ENCODE measurements around the gene STAT5A.

Gene STAT5A

DNA sequence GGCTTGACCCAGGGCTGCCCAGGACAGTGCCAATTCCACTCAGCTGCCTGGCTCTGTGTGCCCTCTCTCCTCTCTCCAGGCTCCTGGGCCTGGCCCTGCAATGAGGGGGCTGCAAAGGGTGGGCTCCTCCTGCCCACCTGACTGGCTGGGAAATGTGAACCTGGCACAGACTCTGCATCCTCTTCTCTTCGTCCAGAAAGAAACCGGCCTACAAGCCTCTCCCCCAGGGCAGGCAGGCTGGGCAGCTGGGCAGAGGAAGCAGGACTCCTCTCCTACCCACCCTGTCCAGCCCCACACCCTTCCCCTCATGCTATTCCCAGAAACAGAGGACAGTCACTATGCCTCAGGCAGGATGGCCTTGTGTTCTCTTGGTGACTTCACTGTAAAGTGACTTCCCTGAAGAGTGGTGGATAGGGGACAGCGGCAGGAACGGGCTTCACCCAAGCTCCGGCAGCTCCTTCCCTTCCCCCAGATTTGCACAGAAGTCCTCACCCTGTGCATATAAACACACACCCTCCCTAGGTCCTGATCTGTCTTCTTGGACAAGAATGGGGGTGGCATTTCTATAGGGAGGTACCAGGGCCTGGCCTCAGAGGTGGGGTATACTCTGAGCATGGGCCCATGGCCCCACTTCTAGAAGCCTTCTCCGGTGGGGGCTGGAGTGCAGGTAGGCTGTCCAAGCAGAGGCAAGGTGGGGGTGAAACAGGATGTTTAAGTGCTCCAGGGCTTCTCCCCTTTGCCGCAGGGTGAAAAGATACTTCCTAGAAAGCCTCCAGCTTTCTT, 4.9 kb upstream of the STAT5A start:
- ChIA-PET CTCF (no interaction called here), POLR2A (ENCODE audit: low non-redundant PET) (no interaction called here)
- DNase-seq (ENCODE audit: low spot score), result no peak
- TF ChIP-seq, protein P1, sequence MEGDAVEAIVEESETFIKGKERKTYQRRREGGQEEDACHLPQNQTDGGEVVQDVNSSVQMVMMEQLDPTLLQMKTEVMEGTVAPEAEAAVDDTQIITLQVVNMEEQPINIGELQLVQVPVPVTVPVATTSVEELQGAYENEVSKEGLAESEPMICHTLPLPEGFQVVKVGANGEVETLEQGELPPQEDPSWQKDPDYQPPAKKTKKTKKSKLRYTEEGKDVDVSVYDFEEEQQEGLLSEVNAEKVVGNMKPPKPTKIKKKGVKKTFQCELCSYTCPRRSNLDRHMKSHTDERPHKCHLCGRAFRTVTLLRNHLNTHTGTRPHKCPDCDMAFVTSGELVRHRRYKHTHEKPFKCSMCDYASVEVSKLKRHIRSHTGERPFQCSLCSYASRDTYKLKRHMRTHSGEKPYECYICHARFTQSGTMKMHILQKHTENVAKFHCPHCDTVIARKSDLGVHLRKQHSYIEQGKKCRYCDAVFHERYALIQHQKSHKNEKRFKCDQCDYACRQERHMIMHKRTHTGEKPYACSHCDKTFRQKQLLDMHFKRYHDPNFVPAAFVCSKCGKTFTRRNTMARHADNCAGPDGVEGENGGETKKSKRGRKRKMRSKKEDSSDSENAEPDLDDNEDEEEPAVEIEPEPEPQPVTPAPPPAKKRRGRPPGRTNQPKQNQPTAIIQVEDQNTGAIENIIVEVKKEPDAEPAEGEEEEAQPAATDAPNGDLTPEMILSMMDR (conservative IDR thresholded peaks at IDR 0.05; ENCODE audit: low read depth), result no peak
- H3K27ac ChIP-seq, result no peak overlapping the region

DNA sequence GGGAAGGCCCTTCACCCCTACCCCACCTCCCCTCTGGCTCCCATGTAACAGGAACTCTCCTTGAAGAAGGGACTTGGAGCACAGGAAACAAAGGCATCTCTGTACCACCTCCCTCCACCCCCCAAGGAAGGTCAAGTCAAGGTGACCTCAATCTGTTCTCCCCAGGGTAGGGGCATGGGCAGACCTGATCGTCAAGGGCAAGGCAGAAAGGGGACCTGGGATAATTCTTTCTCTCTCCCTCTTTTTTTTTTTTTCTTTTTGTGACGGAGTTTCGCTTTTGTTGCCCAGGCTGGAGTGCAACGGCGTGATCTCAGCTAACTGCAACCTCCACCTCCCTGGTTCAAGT, 4.3 kb upstream of the STAT5A start:
- CTCF ChIA-PET, result no interaction called here

DNA sequence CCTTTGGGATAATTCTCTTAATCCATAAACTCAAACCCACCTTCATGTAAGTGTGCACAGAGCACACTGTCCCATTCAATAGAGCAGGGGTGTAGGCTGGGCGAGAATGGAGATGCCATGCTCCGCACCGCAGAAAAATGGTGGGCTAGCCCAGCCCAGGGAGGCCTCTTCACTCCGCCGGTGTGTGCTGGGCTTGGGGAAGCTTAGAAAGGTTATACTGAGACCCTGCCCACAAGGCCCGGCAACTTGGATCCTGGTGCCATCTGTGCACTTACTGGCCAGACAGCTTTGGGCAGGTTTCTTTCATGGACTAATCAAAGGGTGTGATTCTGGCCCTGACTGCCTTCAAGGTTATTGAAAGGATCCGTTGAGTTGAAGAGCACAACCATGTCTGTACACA, 3.7 kb upstream of the STAT5A start:
- no peak overlapping the region for H3K27ac ChIP-seq
- TF ChIP-seq, protein P1 (conservative IDR thresholded peaks at IDR 0.05; ENCODE audit: low read depth), result no peak
- ChIA-PET CTCF (no interaction called here), POLR2A (ENCODE audit: low non-redundant PET) (no interaction called here)
- DNase-seq (ENCODE audit: low spot score), result no peak

More for the DNA sequence above, 4.3 kb upstream of the STAT5A start:
- DNase-seq (ENCODE audit: low spot score), result no peak
- H3K27ac ChIP-seq, result no peak overlapping the region
- TF ChIP-seq, protein P1 (conservative IDR thresholded peaks at IDR 0.05; ENCODE audit: low read depth), result no peak
- POLR2A ChIA-PET (ENCODE audit: low non-redundant PET), result no interaction called here

DNA sequence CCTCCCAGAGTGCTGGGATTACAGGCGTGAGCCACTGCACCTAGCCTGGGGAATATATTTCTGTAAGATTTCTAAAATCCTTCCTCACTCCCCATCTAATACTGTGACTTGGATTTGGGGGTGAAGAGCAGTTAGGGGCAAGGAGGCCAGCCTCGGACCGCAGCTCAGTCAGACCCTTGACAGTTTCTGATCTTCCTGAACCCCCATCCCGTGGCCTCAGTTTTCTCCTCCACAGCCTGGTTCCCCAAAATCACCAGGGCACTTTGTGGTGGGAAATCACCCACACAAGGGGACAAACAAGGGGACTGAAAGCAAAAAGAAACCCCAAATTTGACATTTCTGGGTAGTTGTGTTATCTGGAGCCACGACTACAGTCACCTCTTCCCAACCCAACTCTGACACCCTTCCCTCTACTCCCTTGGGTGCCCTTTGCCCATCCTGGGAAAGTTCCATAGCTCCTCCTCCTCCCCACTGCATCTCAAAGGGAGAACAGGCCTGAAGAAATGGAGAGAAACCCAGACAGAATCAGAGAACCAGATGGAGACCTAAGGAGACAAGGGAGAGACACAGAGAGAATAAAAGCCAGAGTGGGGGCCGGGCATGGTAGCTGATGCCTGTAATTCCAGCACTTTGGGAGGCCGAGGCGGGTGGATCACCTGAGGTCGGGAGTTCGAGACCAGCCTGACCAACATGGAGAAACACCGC, 2.8 kb upstream of the STAT5A start:
- ChIA-PET CTCF (no interaction called here), POLR2A (ENCODE audit: low non-redundant PET) (no interaction called here)
- peak overlapping the region; percentile 53; the same call in 1 of the 2 replicates for H3K27ac ChIP-seq
- TF ChIP-seq, protein P1 (conservative IDR thresholded peaks at IDR 0.05; ENCODE audit: low read depth), result no peak
- DNase-seq (ENCODE audit: low spot score), result no peak

DNA sequence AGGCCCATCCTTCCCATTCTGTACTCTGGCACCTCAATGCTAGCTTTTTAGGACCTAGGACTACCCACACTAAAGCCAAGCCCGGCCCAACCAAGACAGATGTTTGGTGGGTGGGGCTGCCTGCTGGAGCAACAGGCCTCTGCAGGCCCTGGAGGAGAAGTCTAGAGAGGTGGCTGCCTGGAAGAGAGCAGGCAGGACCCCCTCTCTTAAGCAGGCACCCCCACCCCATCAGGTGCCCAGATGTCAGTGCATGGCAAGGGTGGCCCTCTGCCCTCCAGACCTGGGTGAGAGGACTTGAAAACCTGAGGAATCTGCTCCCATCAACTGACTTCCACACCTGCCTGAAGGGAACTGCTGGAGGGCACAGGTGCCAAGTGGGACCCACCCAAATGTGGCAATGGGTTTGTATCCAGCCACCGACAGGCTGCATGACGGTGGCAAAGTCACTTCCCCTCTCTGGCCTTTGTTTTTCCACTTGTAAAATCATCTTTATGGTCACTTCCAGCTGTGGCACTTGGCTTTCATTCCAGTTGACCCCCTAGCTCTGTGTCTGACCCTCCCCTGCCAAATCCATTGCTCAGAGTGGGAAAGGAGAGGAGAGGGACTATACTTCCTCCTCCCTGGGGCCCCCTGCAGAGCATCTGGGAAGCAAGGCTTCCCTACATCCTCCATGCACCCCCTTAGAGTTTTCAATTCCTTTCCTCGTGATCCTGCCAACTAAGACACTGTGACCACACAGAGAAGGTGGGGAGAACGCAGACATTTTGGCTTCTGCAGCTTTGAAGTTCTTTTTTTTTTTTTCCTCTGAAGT, 1.7 kb upstream of the STAT5A start:
- TF ChIP-seq, protein P1 (conservative IDR thresholded peaks at IDR 0.05; ENCODE audit: low read depth), result no peak
- CTCF ChIA-PET, result interaction anchor here (0.6 to 1.1 kb wide), 3 partner anchors 14 to 1382 kb away, joined by 3 to 5 read pairs (median 4); no protein-coding TSS in a partner anchor

DNA sequence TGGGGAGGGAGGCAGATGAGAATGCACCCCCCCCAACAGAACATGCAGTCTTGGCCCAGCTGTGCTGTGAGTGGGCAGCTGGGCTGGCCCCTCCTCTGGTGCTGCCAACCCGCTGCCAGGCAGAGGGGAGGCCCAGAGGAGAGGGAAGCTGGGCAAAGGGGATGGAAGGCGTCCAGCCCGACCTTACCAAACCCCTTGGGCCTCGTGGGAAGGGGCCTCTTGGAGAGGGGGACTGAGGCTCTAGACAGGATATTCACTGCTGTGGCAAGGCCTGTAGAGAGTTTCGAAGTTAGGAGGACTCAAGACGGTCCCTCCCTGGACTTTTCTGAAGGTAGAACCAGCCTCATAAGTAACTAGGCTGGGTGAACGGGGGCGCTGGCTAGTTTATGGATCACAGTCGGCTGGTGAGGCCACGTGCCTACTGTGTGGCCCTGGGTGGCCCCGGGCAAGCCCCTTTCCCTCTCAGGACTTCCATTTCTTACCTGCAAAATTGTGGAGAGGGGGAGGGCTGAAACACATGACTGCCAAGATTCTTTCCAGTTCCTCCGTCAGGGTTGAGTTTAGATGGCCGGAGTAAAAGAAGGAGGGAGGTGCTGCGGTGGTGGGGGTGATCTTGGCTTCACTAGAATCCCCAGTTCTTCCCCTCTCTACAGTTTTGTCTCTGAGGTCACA, 857 bp upstream of the STAT5A start:
- ChIA-PET CTCF (interaction anchor here (1.1 to 2.3 kb wide), 2 partner anchors 15 to 25 kb away, joined by 4 to 9 read pairs; no protein-coding TSS in a partner anchor), POLR2A (ENCODE audit: low non-redundant PET) (no interaction called here)
- no peak for DNase-seq (ENCODE audit: low spot score)
- H3K27ac ChIP-seq, result peak overlapping the region; percentile 53; the same call in 1 of the 2 replicates
- TF ChIP-seq, protein P1 (conservative IDR thresholded peaks at IDR 0.05; ENCODE audit: low read depth), result no peak

More for the DNA sequence above, 1.7 kb upstream of the STAT5A start:
- POLR2A ChIA-PET (ENCODE audit: low non-redundant PET), result no interaction called here
- peak overlapping the region; percentile 53 for H3K27ac ChIP-seq
- no peak for DNase-seq (ENCODE audit: low spot score)

Data from RWPE1 (cell line).